Measurements from ENCODE around the gene CNGB1.

GRCh38 chr16:57899771-57900661 is 70.9 kb downstream of the CNGB1 start:
- TF ChIP-seq CTCF (optimal IDR thresholded peaks at IDR 0.05 in 1 of 3, IDR thresholded peaks at IDR 0.05 in 1 of 3, conservative IDR thresholded peaks at IDR 0.05 in 1 of 3; ENCODE audit: extremely low read depth in 1 of 3, insufficient read depth in 2 of 3, low read length in 3 of 3) (peak; percentile 92 to 97 (median 94)), EZH2 (IDR thresholded peaks at IDR 0.05; ENCODE audit: low read length) (no peak)

All from keratinocyte (primary cell).